A673 (cell line): ENCODE results near the gene TMEM218.

ENCODE experiments used
- EZH2 ChIP-seq: fragments of 200-600 bp; sonication (generic); IDR thresholded peaks from 2 replicates; pipeline ENCODE4 v1.6.1; 2017; ENCODE audit warnings: borderline replicate concordance, low read depth, mild to moderate bottlenecking, mixed read lengths, antibody characterized with exemption, low read length; ENCODE audit not compliant: poor library complexity, severe bottlenecking
- TF ChIP-seq, protein P1 (sequence below): fragments of 300-800, 200-600 bp; sonication (generic); conservative IDR thresholded peaks from 2 replicates; pipeline ENCODE4 v1.5.1; 2017; ENCODE audit warnings: low read depth, mild to moderate bottlenecking, antibody characterized with exemption, low read length, moderate library complexity, mixed read lengths

- TF ChIP-seq, protein P1, sequence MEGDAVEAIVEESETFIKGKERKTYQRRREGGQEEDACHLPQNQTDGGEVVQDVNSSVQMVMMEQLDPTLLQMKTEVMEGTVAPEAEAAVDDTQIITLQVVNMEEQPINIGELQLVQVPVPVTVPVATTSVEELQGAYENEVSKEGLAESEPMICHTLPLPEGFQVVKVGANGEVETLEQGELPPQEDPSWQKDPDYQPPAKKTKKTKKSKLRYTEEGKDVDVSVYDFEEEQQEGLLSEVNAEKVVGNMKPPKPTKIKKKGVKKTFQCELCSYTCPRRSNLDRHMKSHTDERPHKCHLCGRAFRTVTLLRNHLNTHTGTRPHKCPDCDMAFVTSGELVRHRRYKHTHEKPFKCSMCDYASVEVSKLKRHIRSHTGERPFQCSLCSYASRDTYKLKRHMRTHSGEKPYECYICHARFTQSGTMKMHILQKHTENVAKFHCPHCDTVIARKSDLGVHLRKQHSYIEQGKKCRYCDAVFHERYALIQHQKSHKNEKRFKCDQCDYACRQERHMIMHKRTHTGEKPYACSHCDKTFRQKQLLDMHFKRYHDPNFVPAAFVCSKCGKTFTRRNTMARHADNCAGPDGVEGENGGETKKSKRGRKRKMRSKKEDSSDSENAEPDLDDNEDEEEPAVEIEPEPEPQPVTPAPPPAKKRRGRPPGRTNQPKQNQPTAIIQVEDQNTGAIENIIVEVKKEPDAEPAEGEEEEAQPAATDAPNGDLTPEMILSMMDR, result no peak
- no peak for TF ChIP-seq EZH2
Observed at GRCh38 chr11:125086633-125087296, 24.7 kb downstream of the TMEM218 start.
